ENCODE measurements around the gene AZGP1. TPM values are rescaled to one million over a fixed set of nuclear protein-coding genes. Genes with fewer than 3 reads are reported as not detected.
"Not testable (repeated sequence)": the region's sequence is repeated elsewhere in the genome, so short reads cannot be mapped to it uniquely, and the experiment has no call there.

The AZGP1 gene
- total and polyA plus RNA-seq, 5 donors from 2014 or later = not detected

DNA sequence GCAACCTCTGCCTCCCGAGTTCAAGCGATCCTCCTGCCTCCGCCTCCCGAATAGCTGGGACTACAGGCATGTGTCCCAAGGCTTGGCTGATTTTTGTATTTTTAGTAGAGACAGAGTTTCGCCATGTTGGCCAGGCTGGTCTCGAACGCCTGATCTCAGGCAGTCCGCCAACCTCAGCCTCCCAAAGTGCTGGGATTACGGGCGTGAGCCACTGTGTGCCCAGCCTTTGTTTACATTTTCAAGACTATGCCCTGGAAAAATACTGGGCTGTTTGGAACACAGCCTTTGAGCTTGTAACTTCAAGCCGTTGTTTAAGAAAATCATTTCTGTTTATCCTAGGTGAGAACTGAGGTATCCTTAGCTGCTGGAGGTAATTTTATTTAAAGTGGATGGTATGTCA is 41.5 kb upstream of the AZGP1 start:
- Histone ChIP-seq H3K27ac (ENCODE audit: insufficient read depth, low read length, poor library complexity, severe bottlenecking) (no peak overlapping the region), H3K36me3 (ENCODE audit: control insufficient read depth, insufficient read depth, low read length) (peaks cover 8% of the 10 kb centered on the region), H3K4me1 (ENCODE audit: control insufficient read depth, insufficient read depth, low read length, poor library complexity, severe bottlenecking) (peaks cover 18% of the 10 kb centered on the region), H3K27me3 (ENCODE audit: control insufficient read depth, insufficient read depth, low read length) (no peaks in the 10 kb centered on the region), H3K9me3 (ENCODE audit: control insufficient read depth in 2 of 2, low read length in 2 of 2) (no peaks in the 10 kb centered on the region), H3K4me3 (ENCODE audit: low read depth, low read length) (no peak overlapping the region)
- no peaks in the 10 kb centered on the region for H3K9me3 Mint-ChIP-seq
- H3K27ac Mint-ChIP-seq = peak overlapping the region in 2 of 3 donors; percentile 42 to 87
- peaks cover 15 to 60% (median 37%) of the 10 kb centered on the region in 4 donors for H3K4me1 Mint-ChIP-seq
- H3K27me3 Mint-ChIP-seq = no peaks in the 10 kb centered on the region
- DNase-seq (no peak), ATAC-seq (ENCODE audit: low read depth in 2 of 2) (no peak)
- peaks cover 5% of the 10 kb centered on the region for H3K36me3 Mint-ChIP-seq
- peak overlapping the region; percentile 26 to 64 (median 44) for H3K4me3 Mint-ChIP-seq

DNA sequence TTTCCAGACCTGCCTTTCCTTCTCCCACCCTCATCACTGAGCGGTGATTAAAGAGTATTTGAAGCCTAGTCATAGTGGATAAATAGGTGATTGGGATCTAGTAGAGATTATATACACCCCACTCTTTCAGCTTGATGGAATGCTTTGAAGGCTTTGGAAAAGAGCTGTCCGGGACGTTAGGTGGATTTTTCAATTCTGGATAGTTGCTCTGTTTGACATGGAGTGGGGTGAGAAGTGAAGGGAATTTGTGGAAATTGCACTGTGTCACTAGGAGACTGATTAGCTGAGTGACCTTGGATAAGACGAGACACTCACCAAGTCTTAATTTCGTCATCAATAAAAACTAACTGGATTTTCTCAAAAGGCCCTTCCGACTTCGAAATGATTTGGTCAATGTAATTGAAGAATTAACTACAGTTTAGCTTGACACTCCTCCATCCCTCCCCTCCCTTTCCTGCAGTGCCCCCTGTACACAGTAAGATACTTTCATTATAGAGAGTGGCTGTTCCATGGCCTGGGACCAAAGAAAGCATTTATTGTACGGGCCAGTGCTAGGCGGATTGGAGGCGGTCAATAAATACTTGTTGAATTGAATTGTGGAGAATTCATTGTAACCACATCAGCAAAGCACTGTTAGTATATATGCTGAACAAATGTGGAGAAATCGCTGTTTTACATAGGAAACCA is 40.5 kb upstream of the AZGP1 start:
- Mint-ChIP-seq H3K4me1 (peaks cover 12 to 56% (median 35%) of the 10 kb centered on the region in 4 donors), H3K27ac (peak overlapping the region; percentile 96 to 98 (median 97)), H3K4me3 (peak overlapping the region; percentile 95 to 98 (median 97)), H3K27me3 (no peaks in the 10 kb centered on the region), H3K36me3 (peaks cover 5% of the 10 kb centered on the region), H3K9me3 (no peaks in the 10 kb centered on the region)
- Histone ChIP-seq H3K9me3 (ENCODE audit: control insufficient read depth in 2 of 2, low read length in 2 of 2) (no peaks in the 10 kb centered on the region), H3K27ac (ENCODE audit: insufficient read depth, low read length, poor library complexity, severe bottlenecking) (peak overlapping the region; percentile 90), H3K36me3 (ENCODE audit: control insufficient read depth, insufficient read depth, low read length) (peaks cover 8% of the 10 kb centered on the region), H3K4me1 (ENCODE audit: control insufficient read depth, insufficient read depth, low read length, poor library complexity, severe bottlenecking) (peaks cover 18% of the 10 kb centered on the region), H3K27me3 (ENCODE audit: control insufficient read depth, insufficient read depth, low read length) (no peaks in the 10 kb centered on the region), H3K4me3 (ENCODE audit: low read depth, low read length) (peak overlapping the region; percentile 98)
- ATAC-seq (ENCODE audit: low read depth in 2 of 2) (no peak), DNase-seq (no peak)

DNA sequence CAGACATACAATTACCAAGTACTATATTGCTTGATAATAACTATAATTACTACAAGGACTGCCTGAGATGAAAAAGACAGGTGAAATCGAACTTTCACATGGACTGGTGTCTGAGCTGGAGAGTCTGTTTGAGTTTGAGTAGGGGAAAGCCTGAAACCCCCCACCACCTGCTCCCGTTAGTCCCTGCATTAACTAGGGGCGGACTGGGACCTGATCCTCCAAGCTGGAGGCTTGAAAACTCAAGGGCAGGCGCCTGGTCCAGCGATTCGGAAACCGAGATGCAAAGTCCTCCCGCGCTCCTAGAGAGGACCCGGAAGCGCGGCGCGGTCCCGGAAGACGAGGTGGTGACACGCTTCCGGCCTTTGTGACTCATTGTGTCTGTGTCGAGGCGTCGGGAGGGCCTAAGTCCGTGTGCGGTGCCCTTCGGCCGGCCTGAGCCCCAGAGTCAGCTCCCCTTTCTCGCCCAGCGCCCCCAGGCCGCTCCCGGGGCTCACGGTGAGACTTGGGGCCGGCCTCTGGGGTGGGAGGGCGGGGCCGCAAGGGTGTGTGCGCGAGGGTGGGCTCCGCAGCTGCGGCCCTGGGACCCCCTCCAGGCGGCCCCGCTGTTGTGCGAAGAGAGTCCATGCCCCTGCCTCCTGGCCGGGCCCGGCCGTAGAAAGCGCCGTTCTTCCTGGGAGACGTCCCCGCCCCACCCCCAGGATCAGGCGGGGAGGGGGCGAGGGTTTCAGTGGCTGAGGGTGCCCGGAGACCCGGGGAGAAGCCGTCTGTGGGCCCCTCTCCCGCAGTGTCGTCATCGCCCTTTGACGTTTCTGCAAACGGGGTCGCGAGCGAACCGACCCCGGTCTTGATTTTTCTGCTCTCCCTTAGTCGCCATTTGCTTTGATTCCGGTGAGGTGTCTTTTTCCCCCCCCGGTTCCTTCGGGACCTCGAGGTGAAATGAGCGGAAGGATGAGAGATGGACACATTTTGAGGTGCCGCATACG is 39.7 kb upstream of the AZGP1 start, which contains the start of gene ZKSCAN1:
Gene ZKSCAN1, plus strand, starts transcription at position 365 of the 983 bp plus-strand sequence. CDS start 7,911 bp downstream, outside the sequence.
- DNase-seq = peak; percentile 79 to 95 (median 84)
- H3K36me3 Mint-ChIP-seq = peaks cover 5% of the 10 kb centered on the region
- Histone ChIP-seq H3K4me3 (ENCODE audit: low read depth, low read length) (peak within 1 kb of the TSS; percentile 98), H3K4me1 (ENCODE audit: control insufficient read depth, insufficient read depth, low read length, poor library complexity, severe bottlenecking) (peaks cover 18% of the 10 kb centered on the region), H3K27ac (ENCODE audit: insufficient read depth, low read length, poor library complexity, severe bottlenecking) (peak within 1 kb of the TSS; percentile 90), H3K36me3 (ENCODE audit: control insufficient read depth, insufficient read depth, low read length) (peaks cover 8% of the 10 kb centered on the region), H3K27me3 (ENCODE audit: control insufficient read depth, insufficient read depth, low read length) (no peaks in the 10 kb centered on the region), H3K9me3 (ENCODE audit: control insufficient read depth in 2 of 2, low read length in 2 of 2) (no peaks in the 10 kb centered on the region)
- peak within 1 kb of the TSS; percentile 95 to 98 (median 97) for H3K4me3 Mint-ChIP-seq
- no peaks in the 10 kb centered on the region for H3K9me3 Mint-ChIP-seq
- no peaks in the 10 kb centered on the region for H3K27me3 Mint-ChIP-seq
- peak; percentile 98 for ATAC-seq (ENCODE audit: low read depth in 2 of 2)
- peaks cover 11 to 52% (median 32%) of the 10 kb centered on the region in 4 donors for H3K4me1 Mint-ChIP-seq
- H3K27ac Mint-ChIP-seq = peak within 1 kb of the TSS; percentile 96 to 98 (median 97)

DNA sequence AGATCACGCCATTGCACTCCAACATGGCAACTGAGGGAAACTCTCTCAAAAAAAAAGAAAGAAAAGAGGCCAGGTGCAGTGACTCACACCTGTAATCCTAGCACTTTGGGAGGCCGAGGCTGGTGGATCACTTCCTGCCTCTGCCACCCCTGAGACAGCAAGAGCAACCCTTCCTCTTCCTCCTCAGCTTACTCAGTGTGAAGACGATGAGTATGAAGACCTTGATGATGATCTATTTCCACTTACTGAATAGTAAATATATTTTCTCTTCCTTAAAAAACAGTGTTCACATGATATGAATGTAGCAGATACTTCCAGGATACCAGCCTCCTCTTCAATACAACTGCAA is 37.5 kb upstream of the AZGP1 start:
- Histone ChIP-seq H3K36me3 (ENCODE audit: control insufficient read depth, insufficient read depth, low read length) (no peaks in the 10 kb centered on the region), H3K27me3 (ENCODE audit: control insufficient read depth, insufficient read depth, low read length) (no peaks in the 10 kb centered on the region), H3K4me1 (ENCODE audit: control insufficient read depth, insufficient read depth, low read length, poor library complexity, severe bottlenecking) (peaks cover 18% of the 10 kb centered on the region), H3K27ac (ENCODE audit: insufficient read depth, low read length, poor library complexity, severe bottlenecking) (no peak overlapping the region), H3K4me3 (ENCODE audit: low read depth, low read length) (no peak overlapping the region), H3K9me3 (ENCODE audit: control insufficient read depth in 2 of 2, low read length in 2 of 2) (no peaks in the 10 kb centered on the region)
- no peaks in the 10 kb centered on the region for H3K9me3 Mint-ChIP-seq
- ATAC-seq (ENCODE audit: low read depth in 2 of 2) (peak; percentile 37 to 38), DNase-seq (peak in 1 of 3 donors; percentile 43)
- H3K27me3 Mint-ChIP-seq = no peaks in the 10 kb centered on the region
- H3K27ac Mint-ChIP-seq = peak overlapping the region in 1 of 3 donors; percentile 48
- peak overlapping the region in 1 of 4 donors; percentile 35 for H3K4me3 Mint-ChIP-seq
- H3K36me3 Mint-ChIP-seq = no peaks in the 10 kb centered on the region
- peaks cover 6 to 33% (median 19%) of the 10 kb centered on the region in 4 donors for H3K4me1 Mint-ChIP-seq

DNA sequence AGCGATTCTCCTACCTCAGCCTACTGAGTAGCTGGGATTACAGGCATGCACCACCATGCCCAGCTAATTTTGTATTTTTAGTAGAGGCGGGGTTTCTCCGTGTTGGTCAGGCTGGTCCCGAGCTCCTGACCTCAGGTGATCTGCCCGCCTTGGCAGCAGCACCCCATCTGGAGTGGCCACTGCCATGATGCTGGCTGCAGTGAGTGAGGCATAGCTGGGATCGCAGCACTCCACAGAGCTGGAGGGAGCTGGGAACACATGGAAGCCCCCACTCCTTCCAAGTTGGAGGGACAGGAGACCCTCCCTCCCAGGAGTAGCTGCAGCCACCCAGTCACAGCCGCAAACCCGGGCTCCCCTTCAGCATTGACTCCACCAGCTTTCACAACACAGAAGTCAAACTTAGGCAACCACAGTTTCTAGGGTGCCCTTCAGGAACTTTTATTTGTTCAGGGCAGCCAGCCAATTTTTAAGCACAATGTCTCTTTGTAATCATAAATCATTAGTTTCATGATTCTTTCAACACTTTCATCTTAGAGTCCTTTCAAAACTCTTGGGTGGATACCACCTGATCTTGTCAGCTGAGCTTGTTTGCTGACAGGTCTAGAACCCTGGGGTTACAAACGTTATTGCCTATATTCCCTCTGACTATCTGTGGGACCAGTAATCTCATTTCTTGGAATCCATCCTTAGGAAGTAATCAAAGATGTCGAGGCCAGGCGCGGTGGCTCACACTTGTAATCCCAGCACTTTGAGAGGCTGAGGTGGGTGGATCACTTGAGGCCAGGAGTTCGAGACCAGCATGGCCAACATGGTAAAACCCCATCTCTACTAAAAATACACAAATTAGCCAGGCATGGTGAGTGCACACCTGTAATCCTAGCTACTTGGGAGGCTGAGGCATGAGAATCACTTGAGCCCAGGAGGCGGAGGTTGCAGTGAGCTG is 36.8 kb upstream of the AZGP1 start:
- not testable (repeated sequence) for H3K4me3 ChIP-seq (ENCODE audit: low read depth, low read length); H3K36me3 Mint-ChIP-seq; H3K27ac Mint-ChIP-seq; ATAC-seq (ENCODE audit: low read depth in 2 of 2); H3K27ac ChIP-seq (ENCODE audit: insufficient read depth, low read length, poor library complexity, severe bottlenecking); H3K27me3 Mint-ChIP-seq; DNase-seq; H3K9me3 Mint-ChIP-seq; H3K36me3 ChIP-seq (ENCODE audit: control insufficient read depth, insufficient read depth, low read length); H3K9me3 ChIP-seq (ENCODE audit: control insufficient read depth in 2 of 2, low read length in 2 of 2); H3K27me3 ChIP-seq (ENCODE audit: control insufficient read depth, insufficient read depth, low read length)
- peaks cover 18% of the 10 kb centered on the region for H3K4me1 ChIP-seq (ENCODE audit: control insufficient read depth, insufficient read depth, low read length, poor library complexity, severe bottlenecking)
- Mint-ChIP-seq H3K4me1 (peaks cover 0 to 28% (median 16%) of the 10 kb centered on the region in 4 donors), H3K4me3 (peak overlapping the region in 1 of 4 donors; percentile 61)

DNA sequence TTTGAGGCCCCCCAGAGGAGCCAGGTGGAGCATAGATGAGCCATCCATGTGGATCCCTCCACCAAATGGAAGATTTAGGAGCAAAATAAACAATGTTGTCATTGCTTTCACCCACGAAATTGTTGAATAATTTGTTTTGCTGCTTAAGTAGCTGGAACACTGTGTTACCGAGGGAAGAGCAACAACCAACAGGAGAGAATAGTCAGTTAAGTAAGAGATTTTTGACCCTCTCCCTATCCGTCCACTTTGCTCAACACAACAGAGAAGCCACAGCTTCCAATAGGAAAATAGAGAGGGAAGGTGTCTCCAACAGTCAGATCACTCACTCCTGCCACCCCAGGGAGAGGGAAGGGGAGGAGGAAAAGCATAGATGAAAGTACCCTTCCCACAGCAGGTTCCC is 35.7 kb upstream of the AZGP1 start:
- DNase-seq = no peak
- ATAC-seq (ENCODE audit: low read depth in 2 of 2) = no peak
- H3K9me3 ChIP-seq (ENCODE audit: control insufficient read depth in 2 of 2, low read length in 2 of 2) = no peaks in the 10 kb centered on the region
- H3K27ac Mint-ChIP-seq = no peak overlapping the region
- H3K9me3 Mint-ChIP-seq = no peaks in the 10 kb centered on the region
- no peaks in the 10 kb centered on the region for H3K36me3 Mint-ChIP-seq
- no peaks in the 10 kb centered on the region for H3K27me3 ChIP-seq (ENCODE audit: control insufficient read depth, insufficient read depth, low read length)
- H3K27ac ChIP-seq (ENCODE audit: insufficient read depth, low read length, poor library complexity, severe bottlenecking) = no peak overlapping the region
- peaks cover 0 to 18% (median 11%) of the 10 kb centered on the region in 4 donors for H3K4me1 Mint-ChIP-seq
- no peak overlapping the region for H3K4me3 ChIP-seq (ENCODE audit: low read depth, low read length)
- no peaks in the 10 kb centered on the region for H3K36me3 ChIP-seq (ENCODE audit: control insufficient read depth, insufficient read depth, low read length)
- H3K4me3 Mint-ChIP-seq = peak overlapping the region in 2 of 4 donors; percentile 25 to 51
- H3K27me3 Mint-ChIP-seq = peaks cover 9% of the 10 kb centered on the region
- peaks cover 11% of the 10 kb centered on the region for H3K4me1 ChIP-seq (ENCODE audit: control insufficient read depth, insufficient read depth, low read length, poor library complexity, severe bottlenecking)

DNA sequence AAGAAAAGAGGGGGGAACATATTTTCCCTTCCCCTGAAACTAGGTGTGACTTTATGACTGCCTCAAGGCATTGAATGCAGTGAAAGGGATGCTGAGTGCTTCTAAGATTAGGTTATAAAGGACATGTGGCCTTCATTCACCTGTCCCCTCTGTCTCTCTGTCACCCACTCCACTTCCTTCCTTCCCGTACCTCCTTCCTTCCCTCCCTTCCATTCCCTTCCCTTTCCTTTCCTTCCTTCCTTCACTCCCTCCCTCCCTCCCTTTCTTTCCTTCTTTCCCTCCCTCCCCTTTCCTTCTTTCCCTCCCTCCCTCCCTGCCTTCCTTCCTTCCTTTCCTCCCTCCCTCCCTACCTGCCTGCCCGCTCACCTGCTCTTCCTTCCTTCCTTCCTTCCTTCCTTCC is 35.1 kb upstream of the AZGP1 start:
- H3K4me1 ChIP-seq (ENCODE audit: control insufficient read depth, insufficient read depth, low read length, poor library complexity, severe bottlenecking) = peaks cover 5% of the 10 kb centered on the region
- H3K27me3 Mint-ChIP-seq = peaks cover 9% of the 10 kb centered on the region
- no peak overlapping the region for H3K27ac Mint-ChIP-seq
- ATAC-seq (ENCODE audit: low read depth in 2 of 2) (no peak), DNase-seq (no peak)
- H3K4me1 Mint-ChIP-seq = peaks cover 0 to 12% (median 5%) of the 10 kb centered on the region in 4 donors
- H3K9me3 ChIP-seq (ENCODE audit: control insufficient read depth in 2 of 2, low read length in 2 of 2) = no peaks in the 10 kb centered on the region
- H3K4me3 ChIP-seq (ENCODE audit: low read depth, low read length) = no peak overlapping the region
- no peak overlapping the region for H3K4me3 Mint-ChIP-seq
- no peaks in the 10 kb centered on the region for H3K9me3 Mint-ChIP-seq
- no peak overlapping the region for H3K27ac ChIP-seq (ENCODE audit: insufficient read depth, low read length, poor library complexity, severe bottlenecking)
- no peaks in the 10 kb centered on the region for H3K36me3 ChIP-seq (ENCODE audit: control insufficient read depth, insufficient read depth, low read length)
- H3K27me3 ChIP-seq (ENCODE audit: control insufficient read depth, insufficient read depth, low read length) = no peaks in the 10 kb centered on the region
- H3K36me3 Mint-ChIP-seq = no peaks in the 10 kb centered on the region

Data from CD4-positive, CD25-positive, alpha-beta regulatory T cell (primary cell).